ENCODE measurements around the gene SIRT3. TPM values are rescaled to one million over a fixed set of nuclear protein-coding genes. Genes with fewer than 3 reads are reported as not detected.

The SIRT3 gene
- total RNA-seq, 1 experiment from 2014 or later: 13.9 TPM

DNA sequence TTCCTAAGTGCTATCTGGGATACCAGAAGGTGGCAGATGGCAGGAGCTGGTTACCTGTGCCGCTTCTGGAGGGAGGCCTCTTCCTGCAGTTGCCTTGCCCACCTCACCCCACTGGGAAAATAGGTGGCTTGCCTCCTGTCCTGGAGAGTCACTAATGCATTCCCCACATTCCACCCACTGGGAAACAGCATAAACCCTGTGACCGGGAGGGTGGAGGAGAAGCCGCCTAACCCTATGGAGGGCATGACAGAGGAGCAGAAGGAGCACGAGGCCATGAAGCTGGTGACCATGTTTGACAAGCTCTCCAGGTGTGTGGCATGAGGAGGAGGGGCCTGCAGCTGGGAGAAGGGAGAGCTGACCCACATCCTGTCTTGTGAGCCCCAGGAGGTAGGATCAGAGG is 23.0 kb downstream of the SIRT3 start:
- no peak overlapping the region for H3K56ac ChIP-seq (ENCODE audit: insufficient read length, low read depth, low read length)
- H4K20me1 ChIP-seq (ENCODE audit: control insufficient read depth, insufficient read depth, insufficient read length): no peaks in the 10 kb centered on the region
- H3K4me3 Mint-ChIP-seq: no peak overlapping the region
- no peak overlapping the region for H2BK5ac ChIP-seq (ENCODE audit: insufficient read length, low read length)
- no peak for DNase-seq
- peaks cover 28 to 69% (median 62%) of the 10 kb centered on the region in 3 experiments for H3K36me3 Mint-ChIP-seq (ENCODE audit: insufficient read depth in 1 of 3, low read depth in 3 of 3)
- H3K9me3 ChIP-seq (ENCODE audit: control insufficient read depth, low read depth, low read length): no peaks in the 10 kb centered on the region
- H3K27me3 Mint-ChIP-seq (ENCODE audit: low read depth): no peaks in the 10 kb centered on the region
- peaks cover 8% of the 10 kb centered on the region for H3K23me2 ChIP-seq (ENCODE audit: insufficient read length, low read depth, low read length, poor library complexity, severe bottlenecking)
- no peak overlapping the region for H4K91ac ChIP-seq (ENCODE audit: insufficient read length, low read depth, low read length)
- H4K5ac ChIP-seq (ENCODE audit: insufficient read length, low read depth, low read length): no peak overlapping the region
- H3K4me1 Mint-ChIP-seq: peaks cover 0 to 7% of the 10 kb centered on the region in 2 experiments; a peak in 3 of 4 replicates
- no peak overlapping the region for H3K4me2 ChIP-seq (ENCODE audit: insufficient read depth, insufficient read length, low read length)
- H2BK12ac ChIP-seq (ENCODE audit: insufficient read length, low read depth, low read length): no peak overlapping the region
- peak overlapping the region in 1 of 3 experiments; percentile 90; a peak in 2 of 7 replicates for H3K27ac Mint-ChIP-seq
- no peak overlapping the region for H2AK5ac ChIP-seq (ENCODE audit: insufficient read length, low read length)
- no peaks in the 10 kb centered on the region; the same call in 1 of the 2 replicates for H3K79me2 ChIP-seq (ENCODE audit: insufficient read depth, low read length)
- no peak overlapping the region for H2BK120ac ChIP-seq (ENCODE audit: low read depth, low read length, poor library complexity, severe bottlenecking)
- H3K4me1 ChIP-seq (ENCODE audit: insufficient read depth, low read length): no peaks in the 10 kb centered on the region
- TF ChIP-seq, protein P1, sequence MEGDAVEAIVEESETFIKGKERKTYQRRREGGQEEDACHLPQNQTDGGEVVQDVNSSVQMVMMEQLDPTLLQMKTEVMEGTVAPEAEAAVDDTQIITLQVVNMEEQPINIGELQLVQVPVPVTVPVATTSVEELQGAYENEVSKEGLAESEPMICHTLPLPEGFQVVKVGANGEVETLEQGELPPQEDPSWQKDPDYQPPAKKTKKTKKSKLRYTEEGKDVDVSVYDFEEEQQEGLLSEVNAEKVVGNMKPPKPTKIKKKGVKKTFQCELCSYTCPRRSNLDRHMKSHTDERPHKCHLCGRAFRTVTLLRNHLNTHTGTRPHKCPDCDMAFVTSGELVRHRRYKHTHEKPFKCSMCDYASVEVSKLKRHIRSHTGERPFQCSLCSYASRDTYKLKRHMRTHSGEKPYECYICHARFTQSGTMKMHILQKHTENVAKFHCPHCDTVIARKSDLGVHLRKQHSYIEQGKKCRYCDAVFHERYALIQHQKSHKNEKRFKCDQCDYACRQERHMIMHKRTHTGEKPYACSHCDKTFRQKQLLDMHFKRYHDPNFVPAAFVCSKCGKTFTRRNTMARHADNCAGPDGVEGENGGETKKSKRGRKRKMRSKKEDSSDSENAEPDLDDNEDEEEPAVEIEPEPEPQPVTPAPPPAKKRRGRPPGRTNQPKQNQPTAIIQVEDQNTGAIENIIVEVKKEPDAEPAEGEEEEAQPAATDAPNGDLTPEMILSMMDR (conservative IDR thresholded peaks at IDR 0.05): no peak
- no peak overlapping the region for H3K14ac ChIP-seq (ENCODE audit: insufficient read depth, low read length)
- no peak overlapping the region for H3K4ac ChIP-seq (ENCODE audit: low read depth, low read length)
- H3K79me1 ChIP-seq (ENCODE audit: insufficient read depth, low read depth, low read length, poor library complexity, severe bottlenecking): no peaks in the 10 kb centered on the region
- H3K23ac ChIP-seq (ENCODE audit: insufficient read length, low read depth, low read length): no peak overlapping the region
- WGBS (ENCODE audit: extremely low coverage, insufficient read length, low lambda C conversion rate): no CpG with 5 or more reads among the region's 4 CpGs
- no peaks in the 10 kb centered on the region for H3K27me3 ChIP-seq (ENCODE audit: insufficient read depth, low read length)
- no peak overlapping the region for H3T11ph ChIP-seq (ENCODE audit: low read length)
- no peak overlapping the region for H4K8ac ChIP-seq (replicated peaks; ENCODE audit: insufficient read length, low read depth, low read length)
- no peak overlapping the region for H2AFZ ChIP-seq (ENCODE audit: low read length)
- no peak overlapping the region for H3K9ac ChIP-seq (ENCODE audit: extremely low read depth, insufficient read length, low read length)
- no peak overlapping the region for H2BK20ac ChIP-seq (ENCODE audit: low read depth, low read length, poor library complexity, severe bottlenecking)
- H3K27ac ChIP-seq (ENCODE audit: insufficient read length, low read depth, low read length): no peak overlapping the region
- no peak overlapping the region for H3K18ac ChIP-seq (ENCODE audit: insufficient read length, low read depth, low read length)
- no peaks in the 10 kb centered on the region for H3K9me3 Mint-ChIP-seq
- H2BK15ac ChIP-seq (ENCODE audit: low read depth, low read length): no peak overlapping the region

Data from H9 (cell line).